COLO668 (cell line): Measurements from ENCODE around the gene PPP5C.
"Not testable (repeated sequence)": the region's sequence is repeated elsewhere in the genome, so short reads cannot be mapped to it uniquely, and the experiment has no call there.

ENCODE experiments used
- DNase-seq: peaks from one replicate; lab custom pipeline; 2025; ENCODE audit not compliant: unreplicated experiment; lab: John Stamatoyannopoulos, UW

Gene PPP5C

DNA sequence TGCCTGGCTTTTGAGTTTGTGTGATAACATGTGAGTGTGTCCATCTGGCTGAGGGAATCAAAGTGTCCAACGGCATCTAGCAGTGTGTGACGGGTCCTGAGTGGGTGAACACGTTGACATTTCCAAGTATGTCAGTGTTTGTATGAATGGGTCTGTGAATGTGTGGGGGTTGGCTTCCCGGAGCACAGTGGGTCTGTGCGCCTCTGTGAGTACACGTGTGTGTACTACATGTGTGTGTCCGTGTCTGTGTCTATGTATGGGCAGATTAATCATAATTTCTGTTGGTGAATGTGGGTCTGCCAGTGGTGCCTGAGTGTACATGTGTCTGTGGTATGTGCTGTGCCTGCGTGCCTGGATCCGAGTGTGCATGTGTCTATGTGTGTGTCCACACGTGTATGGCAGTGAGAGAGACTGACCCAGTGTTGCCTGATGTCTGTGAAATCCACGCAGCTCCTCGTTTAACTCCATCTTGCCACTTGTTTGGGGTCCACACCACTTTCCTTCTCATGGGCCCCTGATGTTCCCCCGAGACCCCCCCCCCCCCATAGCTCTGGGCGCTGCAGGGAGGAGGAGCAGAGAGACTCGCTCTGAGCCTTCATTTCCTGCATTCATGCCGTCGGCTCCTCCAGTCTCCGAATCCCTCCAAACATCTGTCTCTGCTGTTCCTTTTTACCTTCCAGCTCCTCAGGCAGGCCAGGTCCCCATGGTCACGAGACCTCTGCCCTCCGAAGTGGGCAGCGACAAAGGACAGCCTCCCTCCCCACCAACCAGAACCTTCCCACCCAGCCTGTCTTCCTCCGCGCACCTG lies 61.2 kb downstream of the PPP5C start:
- no peak for DNase-seq

DNA sequence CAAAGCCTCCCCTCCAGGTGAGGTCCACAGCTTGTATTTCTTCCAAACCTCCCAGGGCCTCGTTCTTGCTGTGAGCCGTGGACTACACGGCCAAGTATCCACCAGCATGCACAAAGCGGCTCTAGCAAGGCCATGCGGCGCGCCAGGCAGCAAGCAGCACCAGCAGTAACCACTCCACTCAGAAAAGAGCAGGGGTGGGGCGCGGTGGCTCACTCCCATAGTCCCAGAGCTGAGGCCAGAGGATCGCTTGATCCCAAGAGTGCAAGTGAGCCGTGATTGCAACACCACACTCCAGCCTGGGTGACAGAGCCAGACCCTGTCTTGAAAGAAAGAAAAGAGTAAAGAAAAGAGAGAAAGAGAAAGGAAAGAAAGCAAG lies 61.8 kb downstream of the PPP5C start:
- no peak for DNase-seq

DNA sequence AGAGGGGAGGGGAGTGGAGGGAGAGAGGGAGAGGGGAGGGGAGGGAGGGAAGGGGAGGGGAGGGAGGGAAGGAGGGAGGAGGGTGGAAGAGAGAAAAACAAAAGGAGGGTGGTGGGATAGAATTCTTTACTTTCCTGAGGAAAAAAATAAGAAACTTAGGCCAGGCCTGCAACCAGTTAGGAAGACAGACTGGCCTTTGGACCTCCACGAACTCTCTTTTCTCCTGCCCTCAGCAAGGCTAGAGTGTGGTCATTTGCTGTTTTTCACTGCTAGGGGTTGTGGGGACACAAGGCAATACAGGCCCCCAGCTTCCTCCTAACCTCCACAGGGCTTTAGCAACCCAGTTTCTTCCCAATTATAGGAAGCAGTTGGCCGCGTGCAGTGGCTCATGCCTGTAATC lies 62.3 kb downstream of the PPP5C start:
- no peak for DNase-seq

DNA sequence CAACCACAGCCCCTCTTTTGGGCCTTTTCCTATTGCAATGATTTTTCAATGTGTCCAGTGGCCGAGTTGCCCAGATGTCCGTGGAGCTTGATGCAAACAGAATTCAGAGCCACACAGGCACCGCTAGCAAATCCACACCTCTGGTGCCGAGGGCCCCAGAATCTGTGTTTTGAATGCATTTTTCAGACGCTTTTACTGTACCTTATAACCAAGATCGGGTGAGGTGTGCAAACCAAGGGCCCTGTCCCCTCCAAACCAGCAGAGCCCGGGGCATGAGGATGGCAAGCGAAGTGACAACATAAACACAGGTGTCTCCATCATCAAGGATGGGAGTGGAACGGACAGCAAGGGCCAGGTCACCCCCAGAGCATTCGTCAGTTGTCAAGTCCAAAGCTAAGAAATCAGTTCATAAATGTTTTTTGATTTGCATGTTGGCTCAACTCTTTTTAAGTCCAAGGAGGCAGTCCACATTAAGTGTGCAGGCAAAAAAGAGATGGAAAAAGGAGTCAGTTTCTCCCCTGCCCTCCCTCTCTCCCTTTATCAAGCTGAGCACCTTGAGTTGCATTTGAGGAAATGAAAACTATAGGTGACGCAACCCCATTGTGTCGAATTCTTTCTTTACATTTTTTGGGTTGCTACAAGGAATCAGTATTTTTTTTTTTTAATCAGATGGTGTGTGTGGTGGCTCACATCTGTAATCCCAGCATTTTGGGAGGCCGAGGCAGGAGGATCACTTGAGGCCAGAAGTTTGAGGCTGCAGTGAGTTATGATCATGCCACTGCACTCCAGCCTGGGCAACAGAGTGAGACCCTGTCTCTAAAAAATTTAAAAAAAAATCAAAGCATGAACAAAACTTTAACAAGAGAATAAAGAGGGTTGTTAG lies 63.6 kb downstream of the PPP5C start:
- no peak for DNase-seq

DNA sequence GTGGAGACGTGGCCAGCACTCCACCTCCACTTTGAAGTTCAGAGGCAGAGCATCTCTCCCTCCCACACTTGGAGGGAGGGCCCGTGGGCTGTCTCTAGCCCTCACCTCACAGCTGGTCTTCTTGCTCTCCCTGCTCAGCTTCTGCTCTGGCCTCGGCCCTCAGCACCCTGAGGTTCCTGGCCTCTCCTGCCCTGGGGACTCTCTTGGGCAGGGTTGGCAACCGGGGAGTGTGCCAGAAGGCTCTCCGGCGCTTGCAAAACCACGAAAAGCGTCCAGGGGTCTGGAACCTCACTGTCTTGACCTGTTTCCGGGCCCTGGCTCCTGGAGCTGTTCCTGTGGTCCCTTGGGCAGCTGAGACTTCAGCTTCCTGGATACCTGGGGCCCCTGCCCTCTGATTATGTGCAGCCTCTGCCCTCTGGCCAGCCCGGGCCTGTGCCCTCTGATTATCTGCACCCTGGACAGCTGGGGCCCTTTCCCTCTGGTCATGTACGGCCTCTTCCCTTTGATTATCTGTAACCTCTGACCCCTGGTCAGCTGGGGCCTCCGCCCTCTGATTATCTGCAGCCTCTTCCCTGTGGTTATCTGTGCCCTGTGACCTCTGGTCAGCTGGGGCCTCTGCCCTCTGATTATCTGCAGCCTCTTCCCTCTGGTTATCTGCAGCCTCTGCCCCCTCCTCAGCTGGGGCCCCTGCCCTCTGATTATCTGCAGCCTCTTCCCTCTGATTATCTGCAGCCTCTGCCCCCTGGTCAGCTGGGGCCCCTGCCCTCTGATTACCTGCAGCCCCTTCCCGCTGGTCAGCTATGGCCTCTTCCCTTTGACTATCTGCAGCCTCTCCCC lies 64.4 kb downstream of the PPP5C start:
- DNase-seq = no peak

DNA sequence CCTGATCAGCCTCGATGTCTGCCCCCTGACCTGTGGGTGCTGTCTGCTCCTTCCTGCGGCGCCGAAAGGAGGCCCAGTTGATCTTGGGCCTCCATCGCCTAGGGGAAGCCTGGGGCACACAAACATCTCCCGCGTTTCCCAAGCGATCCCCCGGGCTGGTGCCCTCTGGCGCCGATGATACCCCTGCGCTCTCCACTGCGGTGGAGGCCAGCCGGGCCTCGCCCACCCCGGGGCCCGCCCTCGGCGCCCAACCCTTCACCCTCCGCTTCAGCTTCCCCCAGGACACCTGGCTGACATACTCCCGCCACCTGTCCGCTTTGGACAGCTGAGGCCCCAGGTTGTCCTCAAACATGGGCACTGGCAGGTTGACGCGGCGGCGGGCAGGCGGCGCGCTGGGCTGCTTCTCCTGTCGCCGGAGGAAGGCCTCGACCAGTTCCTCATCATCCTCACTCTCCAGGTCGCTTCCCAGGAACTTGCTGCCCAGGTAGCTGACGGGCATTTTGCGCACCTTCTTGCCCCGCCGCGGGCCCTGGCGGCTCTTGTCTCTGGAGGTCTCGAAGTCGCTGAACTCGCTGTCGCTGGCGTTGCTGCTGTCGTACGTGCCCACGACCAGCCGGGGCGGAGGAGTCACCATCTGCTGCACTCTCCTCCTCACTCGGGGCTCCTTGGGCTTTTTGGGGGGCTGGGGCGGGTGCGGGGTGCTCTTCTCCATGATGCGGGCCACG lies 65.2 kb downstream of the PPP5C start:
- DNase-seq = peak; percentile 46

DNA sequence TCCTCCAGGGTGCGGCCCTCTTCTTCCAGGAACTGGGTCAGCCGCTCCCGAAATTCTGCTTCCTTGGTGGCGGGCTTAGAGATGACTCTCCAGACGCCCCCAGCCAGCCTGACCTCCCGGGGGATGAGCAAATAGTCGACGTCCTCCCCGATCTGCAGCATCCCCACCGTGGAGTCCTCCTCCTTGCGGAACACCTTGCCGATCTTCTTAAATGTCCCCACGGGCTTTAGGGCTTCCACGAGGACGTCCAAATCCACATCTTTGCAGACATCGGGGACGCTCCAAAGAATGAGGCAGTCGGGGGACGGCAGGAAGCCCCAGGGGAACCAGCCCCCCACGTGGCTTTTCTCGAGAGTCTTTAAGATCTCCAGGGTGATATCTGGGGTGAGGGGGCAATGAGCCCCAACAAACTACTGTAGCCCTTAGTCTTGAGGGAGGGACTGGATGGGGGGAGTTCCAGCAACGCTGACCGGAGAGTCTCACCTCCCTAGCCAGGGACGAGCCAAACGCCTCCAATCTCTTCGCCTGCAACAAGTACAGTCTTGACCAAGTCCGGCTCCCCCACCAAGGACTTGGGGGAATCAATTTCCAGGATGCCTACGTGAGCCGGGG lies 65.9 kb downstream of the PPP5C start:
- DNase-seq = no peak

DNA sequence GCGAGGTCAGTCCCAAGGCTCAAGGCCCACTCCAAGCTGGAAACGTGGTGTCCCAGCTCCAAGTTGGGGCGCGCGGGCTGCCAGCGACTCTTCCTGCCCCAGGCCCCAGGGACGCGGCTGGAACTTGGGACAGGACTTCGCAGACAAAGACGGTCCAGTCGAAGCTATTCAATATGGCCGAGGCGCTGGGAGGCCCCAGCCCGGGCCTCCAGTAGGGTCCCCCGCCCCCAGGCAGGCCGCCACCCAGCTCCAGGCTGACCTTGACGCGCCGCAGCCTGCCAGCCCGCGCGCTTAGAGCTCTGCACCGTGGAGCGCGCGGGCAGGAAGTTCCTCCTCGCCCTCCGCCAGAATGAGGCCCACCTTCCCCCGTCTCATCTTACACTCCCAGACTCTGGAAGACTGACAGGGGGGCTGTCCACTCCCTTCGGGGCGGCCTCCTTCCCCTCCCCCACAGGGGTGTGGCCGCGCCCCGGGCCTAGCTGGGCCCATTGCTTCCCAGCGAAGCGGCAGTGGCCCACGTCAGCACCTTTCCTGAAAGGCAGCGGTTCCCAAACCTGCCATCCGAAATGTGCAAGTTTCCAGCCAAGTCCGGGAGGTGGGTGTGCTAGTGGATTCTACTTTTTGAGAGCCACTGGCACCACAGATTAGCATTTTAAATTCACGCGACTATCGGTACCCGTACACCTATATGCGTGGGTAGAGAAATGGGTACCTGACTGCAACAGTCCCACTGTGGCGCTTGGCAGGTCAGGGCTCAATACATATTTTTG lies 66.6 kb downstream of the PPP5C start, which contains the start of gene CCDC8:
Gene CCDC8, minus strand, starts transcription at position 303 of the 770 bp plus-strand sequence. CDS start 754 bp downstream, outside the sequence.
- DNase-seq = peak; percentile 41

DNA sequence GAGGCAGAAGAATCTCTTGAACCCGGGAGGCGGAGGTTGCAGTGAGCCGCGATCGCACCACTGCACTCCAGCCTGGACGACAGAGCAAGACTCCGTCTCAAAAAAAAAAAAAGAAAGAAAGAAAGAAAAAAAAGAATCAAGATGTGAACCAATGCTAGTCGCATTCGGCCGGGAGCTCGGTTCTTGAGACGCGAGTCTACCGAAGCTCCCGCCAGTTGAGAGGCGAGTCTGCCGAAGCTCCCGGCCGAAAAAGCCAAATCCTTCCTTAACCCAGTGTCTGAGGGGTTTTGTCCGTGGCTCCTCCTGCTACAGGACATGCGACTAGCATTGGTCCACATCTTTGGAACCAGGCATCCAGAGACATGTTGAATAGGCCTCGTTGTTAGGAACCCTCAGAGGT lies 68.0 kb downstream of the PPP5C start:
- DNase-seq = not testable (repeated sequence)

DNA sequence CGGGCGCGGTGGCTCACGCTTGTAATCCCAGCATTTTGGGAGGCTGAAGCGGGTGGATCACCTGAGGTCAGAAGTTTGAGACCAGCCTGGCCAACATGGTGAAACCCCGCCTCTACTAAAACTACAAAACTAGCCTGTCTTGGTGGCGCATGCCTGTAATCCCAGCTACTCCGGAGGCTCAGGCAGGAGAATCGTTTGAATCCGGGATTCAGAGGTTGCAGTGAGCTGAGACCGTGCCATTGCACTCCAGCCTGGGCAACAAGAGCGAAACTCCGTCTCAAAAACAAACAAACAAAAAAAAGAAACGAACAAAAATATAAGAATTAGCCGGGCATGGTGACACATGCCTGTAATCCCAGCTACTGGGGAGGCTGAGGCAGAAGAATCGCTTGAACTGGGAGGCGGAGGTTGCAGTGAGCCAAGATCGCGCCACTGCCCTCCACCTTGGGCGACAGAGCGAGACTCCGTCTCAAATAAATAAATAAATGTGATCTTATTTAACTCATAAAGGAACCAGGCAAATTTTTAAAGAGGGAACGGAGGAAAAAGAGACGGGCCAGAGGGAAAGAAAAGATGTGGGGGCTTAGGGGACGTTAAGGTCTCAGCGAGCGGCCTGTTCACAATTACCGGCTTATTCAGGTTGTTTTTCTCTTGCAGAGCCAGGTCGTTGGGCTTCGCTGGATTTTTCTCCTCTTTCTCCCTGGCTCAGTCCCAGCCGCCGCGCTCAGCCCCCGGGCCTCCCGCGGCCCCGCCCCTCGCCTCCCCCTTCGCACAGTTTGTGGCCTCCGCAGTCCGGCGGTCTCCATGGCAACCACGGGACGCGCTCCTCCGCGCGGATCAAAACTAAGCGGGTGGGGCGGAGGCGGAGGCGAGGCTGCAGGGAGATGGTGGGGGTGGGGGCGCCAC lies 69.2 kb downstream of the PPP5C start:
- DNase-seq = peak; percentile 70

DNA sequence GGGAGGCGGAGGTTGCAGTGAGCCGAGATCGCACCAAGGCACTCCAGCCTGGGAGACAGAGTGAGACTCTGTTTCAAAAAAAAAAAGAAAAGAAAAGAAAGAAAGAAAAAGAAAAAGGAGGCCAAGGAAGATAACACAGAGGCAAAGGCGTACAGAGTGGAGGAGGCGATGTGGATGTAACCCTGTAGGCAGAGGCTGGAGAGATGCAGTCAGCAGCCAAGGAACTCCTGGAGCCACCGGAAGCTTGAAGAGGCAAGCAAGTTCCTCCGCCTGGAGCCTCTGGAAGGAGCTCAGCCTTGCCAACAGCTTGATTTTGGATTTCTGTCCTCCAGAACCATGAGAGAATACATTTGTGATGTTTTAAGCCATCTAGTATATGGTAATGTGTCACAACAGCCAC lies 73.2 kb downstream of the PPP5C start:
- no peak for DNase-seq

DNA sequence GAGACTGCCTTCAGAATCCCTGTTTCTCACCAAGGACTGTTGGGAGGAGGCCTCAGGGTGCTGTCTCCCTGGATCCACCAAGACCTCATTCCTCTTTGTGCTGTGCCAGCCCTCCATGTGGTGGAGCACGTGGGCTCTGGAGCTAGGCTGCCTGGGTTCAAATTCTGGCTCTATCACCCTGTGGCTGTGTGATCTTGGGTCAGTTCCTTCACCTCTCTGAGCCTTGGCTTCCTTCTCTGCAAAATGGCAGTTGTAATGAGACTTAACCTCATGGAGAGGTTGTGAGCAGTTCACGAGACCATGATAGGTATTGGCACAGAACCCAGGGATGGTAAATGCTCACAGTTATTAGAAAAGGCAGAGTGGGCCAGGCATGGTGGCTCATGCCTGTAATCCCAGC lies 75.5 kb downstream of the PPP5C start:
- no peak for DNase-seq

DNA sequence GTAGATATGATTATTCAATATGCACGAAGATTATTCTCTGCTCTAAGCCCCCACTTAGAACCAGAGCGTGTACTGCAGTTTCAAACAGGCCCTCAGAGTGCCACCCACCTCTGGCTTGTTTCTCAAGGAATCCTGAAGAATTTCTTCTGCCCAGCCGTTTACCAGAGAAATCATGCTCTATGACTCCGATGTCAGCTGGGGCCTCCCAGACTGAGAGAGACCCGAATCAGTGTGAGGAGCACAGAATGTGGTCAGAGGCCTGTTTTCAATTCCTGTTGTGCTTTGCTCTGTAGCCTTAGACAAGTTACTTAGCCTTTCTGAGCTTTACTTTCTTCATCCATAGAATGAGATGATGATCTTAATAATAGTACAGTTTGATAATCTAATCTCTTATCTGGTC lies 76.3 kb downstream of the PPP5C start:
- no peak for DNase-seq

DNA sequence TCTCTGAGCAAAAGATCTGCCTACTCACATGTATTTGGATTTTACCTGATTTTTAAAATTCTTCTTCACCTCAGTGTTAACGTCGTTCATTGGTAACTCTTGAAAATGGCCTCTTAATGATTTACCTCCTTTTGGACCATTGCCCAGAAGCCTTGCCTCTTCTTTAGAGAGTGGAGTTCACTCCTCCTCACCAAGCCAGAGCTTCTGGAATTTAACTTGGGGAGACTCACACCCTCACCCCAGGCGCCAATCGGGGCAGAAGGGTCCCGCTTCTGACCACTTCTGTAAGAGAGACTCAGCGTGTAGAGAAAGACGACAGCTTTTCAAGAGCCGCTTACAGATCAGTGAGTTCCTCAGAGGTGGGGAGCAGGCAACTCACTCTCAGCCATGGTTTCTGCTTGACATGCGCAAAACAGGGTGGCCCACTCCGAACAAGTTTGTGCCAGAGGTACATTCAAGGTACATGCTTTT lies 79.2 kb downstream of the PPP5C start:
- DNase-seq = no peak

DNA sequence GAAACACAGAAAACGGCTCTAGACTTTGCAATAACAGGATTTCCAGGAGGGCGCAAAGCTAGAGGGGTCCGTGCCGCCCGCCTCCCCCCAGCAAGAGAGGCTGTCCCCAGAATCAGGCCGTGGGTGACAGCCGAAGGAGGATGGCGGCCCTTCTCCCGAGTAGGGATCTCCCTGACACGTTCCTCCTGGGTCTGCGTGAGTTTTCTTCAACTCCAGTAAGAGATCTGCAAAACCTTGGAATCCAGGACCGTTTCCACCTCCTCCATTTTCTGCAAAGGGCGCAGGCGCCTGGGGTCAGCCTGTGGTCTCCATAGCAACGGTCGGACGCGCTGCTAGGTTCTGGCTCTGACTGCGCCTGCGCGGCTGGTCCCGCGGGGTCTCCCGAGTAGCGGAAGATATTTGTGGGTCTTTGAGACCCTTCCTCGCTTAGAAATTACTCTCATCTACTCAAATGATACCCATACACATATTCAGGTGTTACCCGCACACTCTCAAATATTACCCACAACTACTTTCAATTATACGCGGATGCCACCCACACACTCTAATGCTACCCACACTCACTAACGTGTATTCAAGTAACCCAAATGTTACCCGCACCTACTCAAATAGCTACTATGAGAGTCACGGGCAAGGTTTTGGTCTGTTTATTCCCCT lies 79.7 kb downstream of the PPP5C start:
- peak; percentile 10 for DNase-seq

DNA sequence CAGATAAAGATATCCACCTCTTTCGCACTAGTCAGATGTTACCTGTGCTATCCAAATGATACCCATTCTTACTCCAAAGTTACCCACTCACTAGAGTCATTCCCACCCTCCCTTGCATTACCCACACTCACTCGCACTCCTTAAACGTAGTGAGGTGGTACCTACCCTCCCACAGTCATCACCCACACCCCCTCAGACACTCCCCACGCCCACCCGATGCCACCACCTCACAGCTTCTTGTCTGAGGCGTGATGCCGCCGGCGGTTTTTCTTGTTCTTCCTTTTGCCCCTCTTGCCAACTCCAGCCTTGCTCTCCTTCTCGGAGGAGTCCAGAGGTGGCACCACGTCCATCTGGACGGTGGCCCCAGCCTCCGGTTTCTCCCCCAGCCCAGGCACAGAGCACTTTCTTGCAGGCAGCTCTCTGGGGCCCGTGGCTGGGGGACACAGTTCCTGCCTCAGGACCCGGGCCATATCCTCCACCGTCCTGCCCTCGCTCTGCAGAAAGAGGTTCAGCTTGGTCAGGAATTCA lies 80.7 kb downstream of the PPP5C start:
- no peak for DNase-seq
